GM12878 (cell line): ENCODE results near the gene CCM2. TPM values are rescaled to one million over a fixed set of nuclear protein-coding genes. Genes with fewer than 3 reads are reported as not detected.

Experiments used
- ATAC-seq: fragments of 200-7000 bp; cut with Tn5 transposase; 3 replicates; pipeline ENCODE4 v1.9.1; 2020; ENCODE audit warnings: mild to moderate bottlenecking, moderate library complexity
- BruUV-seq: library from RNA; stranded (reverse); fragments of 400-500 nt; replicated peaks from 2 replicates; lab custom pipeline; 2021; lab: Mats Ljungman, UMichigan
- CTCF ChIA-PET: fragments of 300-600 bp; sonication (Branson Sonifier 250); formaldehyde crosslinking; extraction: SDS; loops from one replicate; lab custom pipeline; 2021; ENCODE audit warnings: inconsistent platforms; lab: Yijun Ruan, JAX
- POLR2A ChIA-PET: fragments of 350-600 bp; formaldehyde crosslinking; extraction: SDS; loops from one replicate; lab custom pipeline; 2021; ENCODE audit warnings: inconsistent platforms; lab: Charles Lee
- RAD21 ChIA-PET: fragments of 300-600 bp; sonication (Branson Sonifier 250); formaldehyde crosslinking; loops from one replicate; lab custom pipeline; 2023; ENCODE audit warnings: antibody characterized with exemption; ENCODE audit not compliant: unreplicated experiment; lab: Charles Lee
- SMC1A ChIA-PET: fragments of 300-600 bp; sonication (Branson Sonifier 250); formaldehyde crosslinking; loops from one replicate; lab custom pipeline; 2023; ENCODE audit not compliant: unreplicated experiment, uncharacterized antibody; lab: Charles Lee
- DNase-seq: peaks from one replicate; pipeline ENCODE4 v3.0.0-alpha.2; 2011; ENCODE audit warnings: low read depth, low spot score
- FAIRE-seq: peaks from 3 replicates; lab custom pipeline; 2011; peaks lifted over from hg19 to GRCh38; lab: Jason Lieb, UNC
- H2AFZ ChIP-seq: 2 replicates; pipeline ENCODE4 v1.6.0; 2011; ENCODE audit warnings: low read depth, low read length, control low read depth; ENCODE audit not compliant: control insufficient read depth
- H3K27ac ChIP-seq: 2 replicates; pipeline ENCODE4 v1.5.1; 2011; ENCODE audit warnings: control low read depth; ENCODE audit not compliant: control insufficient read depth, insufficient read depth
- H3K27me3 ChIP-seq, 2 experiments: replicated peaks in 1 of 2; 2 replicates each; pipeline versions ENCODE4 v1.6.0 to v1.6.1; 2011; ENCODE audit warnings: low read length in 1 of 2; ENCODE audit not compliant: control insufficient read depth in 2 of 2, insufficient read depth in 2 of 2
- H3K36me3 ChIP-seq, 2 experiments: 2 replicates each; pipeline ENCODE4 v1.5.1; 2011; ENCODE audit warnings: low read length in 1 of 2; ENCODE audit not compliant: control insufficient read depth in 2 of 2, insufficient read depth in 2 of 2
- H3K4me1 ChIP-seq: 2 replicates; pipeline ENCODE4 v1.6.1; 2011; ENCODE audit warnings: mild to moderate bottlenecking, low read length, moderate library complexity, mixed read lengths; ENCODE audit not compliant: control insufficient read depth, insufficient read depth
- H3K4me2 ChIP-seq: 2 replicates; pipeline ENCODE4 v1.6.0; 2011; ENCODE audit warnings: control low read depth; ENCODE audit not compliant: control insufficient read depth, insufficient read depth
- H3K4me3 ChIP-seq: fragments of 200-600 bp; sonication (generic); 2 replicates; pipeline ENCODE4 v1.5.1; 2016
- H3K79me2 ChIP-seq: 2 replicates; pipeline ENCODE4 v1.6.0; 2011; ENCODE audit warnings: low read length; ENCODE audit not compliant: control insufficient read depth, insufficient read depth
- H3K9ac ChIP-seq: 2 replicates; pipeline ENCODE4 v1.8.0; 2011; ENCODE audit warnings: low read length, control low read depth, mixed read lengths; ENCODE audit not compliant: control insufficient read depth, insufficient read depth
- H3K9me3 ChIP-seq: replicated peaks from 3 replicates; pipeline ENCODE4 v1.5.1; 2011; ENCODE audit warnings: mild to moderate bottlenecking, low read length; ENCODE audit not compliant: control insufficient read depth, insufficient read depth
- H4K20me1 ChIP-seq: 2 replicates; pipeline ENCODE4 v1.6.0; 2011; ENCODE audit not compliant: control insufficient read depth, insufficient read depth
- BACH1 ChIP-seq: fragments of 450-650 bp; IDR thresholded peaks from 2 replicates; pipeline ENCODE4 v1.6.1; 2017; ENCODE audit warnings: mild to moderate bottlenecking, borderline replicate concordance
- BCL11A ChIP-seq: IDR thresholded peaks from 2 replicates; pipeline ENCODE4 v1.6.1; 2011; ENCODE audit warnings: low read depth, low read length
- MLLT1 ChIP-seq: fragments of 450-650 bp; IDR thresholded peaks from 2 replicates; pipeline ENCODE4 v1.6.1; 2016; ENCODE audit warnings: mild to moderate bottlenecking
- MTA2 ChIP-seq: fragments of 450-650 bp; IDR thresholded peaks from 2 replicates; pipeline ENCODE4 v1.6.1; 2016; ENCODE audit warnings: low read depth, mild to moderate bottlenecking, moderate library complexity
- PAX8 ChIP-seq: fragments of 450-650 bp; IDR thresholded peaks from 2 replicates; pipeline ENCODE4 v1.6.1; 2017; ENCODE audit warnings: mild to moderate bottlenecking, moderate library complexity
- PRDM15 ChIP-seq: fragments of 450-650 bp; formaldehyde crosslinking; IDR thresholded peaks from 2 replicates; pipeline ENCODE4 v1.4.0; 2020; ENCODE audit warnings: mild to moderate bottlenecking, moderate library complexity
- RB1 ChIP-seq: fragments of 450-650 bp; formaldehyde crosslinking; IDR thresholded peaks from 2 replicates; pipeline ENCODE4 v1.6.1; 2017; ENCODE audit warnings: mild to moderate bottlenecking, borderline replicate concordance
- WGBS: methylation state at CpG from one replicate; pipeline ENCODE4 v1.1.6; 2016; ENCODE audit warnings: low lambda C conversion rate; ENCODE audit not compliant: insufficient replicate concordance, insufficient coverage; ENCODE audit errors: missing lambda C conversion rate; 5-methylcytosine and 5-hydroxymethylcytosine counted together
- in situ Hi-C: fragments of 300-500 bp; cut with MboI; formaldehyde crosslinking; loops from 9 replicates; pipeline ENCODE4 v1.14.3; 2018; ENCODE audit warnings: mixed read lengths
- intact Hi-C: fragments of 100-400 bp; cut with micrococcal nuclease; formaldehyde crosslinking; loops from one replicate; pipeline ENCODE4 v1.14.2; 2022; ENCODE audit not compliant: unreplicated experiment
- polyA plus RNA-seq, 11 experiments: library from polyadenylated mRNA; depleted of rRNA in 4 of 11; unstranded in 6 of 11; stranded (reverse) in 5 of 11; fragments of >200 nt; fragmentation: Nextera tagmentation in 4 of 11; fragmentation: Illumina TruSeq in 1 of 11; extraction: Ambion mirVana in 4 of 11; extraction: Trizol in 1 of 11; gene quantifications; 1 replicate in 1 of 11; 2 replicates in 10 of 11; pipeline versions ENCODE4 v1.2.1 to v1.2.3, GENCODE V29; 2011 to 2016; ENCODE audit warnings: inconsistent platforms in 2 of 11, missing spikeins in 2 of 11, low read depth in 1 of 11
- total RNA-seq, 4 experiments: library from RNA; depleted of rRNA in 3 of 4; stranded (reverse); fragments of >200 nt in 3 of 4; fragmentation: Illumina TruSeq in 1 of 4; extraction: Trizol in 1 of 4; gene quantifications; 2 replicates each; pipeline versions ENCODE4 v1.2.1 to v1.2.3, GENCODE V29; 2013 to 2021
- TF ChIP-seq, protein P1 (sequence below), 3 experiments: IDR thresholded peaks in 2 of 3; conservative IDR thresholded peaks in 1 of 3; 2 replicates each; pipeline ENCODE4 v1.5.1; 2011; ENCODE audit warnings: low read depth in 3 of 3, low read length in 3 of 3, mild to moderate bottlenecking in 3 of 3, control low read depth in 2 of 3, moderate library complexity in 2 of 3, inconsistent platforms in 1 of 3, mixed read lengths in 1 of 3; ENCODE audit not compliant: control insufficient read depth in 2 of 3, insufficient read depth in 1 of 3; ENCODE audit errors: extremely low read depth in 1 of 3

Gene CCM2
- total and polyA plus RNA-seq, 10 of the 15 experiments (the other 5 are each of a cell fraction or from before 2014, with no cell fraction given) = 1.00 to 82.3 (median 48.7) TPM

DNA sequence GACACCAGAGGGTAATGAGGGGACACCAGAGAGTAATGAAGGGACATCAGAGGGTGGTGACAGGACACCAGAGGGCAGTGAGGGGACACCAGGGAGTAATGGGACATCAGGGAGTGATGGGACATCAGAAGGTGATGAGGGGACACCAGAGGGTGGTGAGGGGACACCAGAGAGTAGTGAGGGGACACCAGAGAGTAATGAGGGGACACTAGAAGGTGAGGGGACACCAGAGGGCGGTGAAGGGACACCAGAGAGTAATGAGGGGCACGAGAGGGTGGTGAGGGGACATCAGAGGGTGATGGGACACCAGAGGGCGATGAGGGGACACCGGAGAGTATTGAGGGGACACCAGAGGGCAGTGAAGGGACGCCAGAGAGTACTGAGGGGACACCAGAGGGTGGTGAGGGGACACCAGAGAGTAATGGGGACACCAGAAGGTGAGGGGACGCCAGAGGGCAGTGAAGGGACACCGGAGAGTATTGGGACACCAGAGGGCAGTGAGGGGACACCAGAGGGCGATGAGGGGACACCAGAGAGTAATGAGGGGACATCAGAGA, 78.2 kb downstream of the CCM2 start:
- no peaks in the 10 kb centered on the region for H4K20me1 ChIP-seq
- 70% methylated on average over 8 of the region's 8 CpGs for WGBS
- intact Hi-C loops (no loop called here), in situ Hi-C loops (no loop called here)
- no peak for ATAC-seq
- ChIA-PET RAD21 (no interaction called here), POLR2A (no interaction called here), CTCF (no interaction called here), SMC1A (no interaction called here)
- H3K4me3 ChIP-seq = no peak overlapping the region
- no peak overlapping the region for H2AFZ ChIP-seq
- H3K4me2 ChIP-seq = no peak overlapping the region
- H3K27me3 ChIP-seq = no peaks in the 10 kb centered on the region
- DNase-seq = no peak
- no peaks in the 10 kb centered on the region for H3K9me3 ChIP-seq
- no peak for FAIRE-seq
- H3K9ac ChIP-seq = no peak overlapping the region
- peaks cover 11 to 29% of the 10 kb centered on the region in 2 experiments for H3K36me3 ChIP-seq
- no peak overlapping the region for H3K27ac ChIP-seq
- H3K79me2 ChIP-seq = no peaks in the 10 kb centered on the region
- H3K4me1 ChIP-seq = no peaks in the 10 kb centered on the region
- TF ChIP-seq, protein P1, sequence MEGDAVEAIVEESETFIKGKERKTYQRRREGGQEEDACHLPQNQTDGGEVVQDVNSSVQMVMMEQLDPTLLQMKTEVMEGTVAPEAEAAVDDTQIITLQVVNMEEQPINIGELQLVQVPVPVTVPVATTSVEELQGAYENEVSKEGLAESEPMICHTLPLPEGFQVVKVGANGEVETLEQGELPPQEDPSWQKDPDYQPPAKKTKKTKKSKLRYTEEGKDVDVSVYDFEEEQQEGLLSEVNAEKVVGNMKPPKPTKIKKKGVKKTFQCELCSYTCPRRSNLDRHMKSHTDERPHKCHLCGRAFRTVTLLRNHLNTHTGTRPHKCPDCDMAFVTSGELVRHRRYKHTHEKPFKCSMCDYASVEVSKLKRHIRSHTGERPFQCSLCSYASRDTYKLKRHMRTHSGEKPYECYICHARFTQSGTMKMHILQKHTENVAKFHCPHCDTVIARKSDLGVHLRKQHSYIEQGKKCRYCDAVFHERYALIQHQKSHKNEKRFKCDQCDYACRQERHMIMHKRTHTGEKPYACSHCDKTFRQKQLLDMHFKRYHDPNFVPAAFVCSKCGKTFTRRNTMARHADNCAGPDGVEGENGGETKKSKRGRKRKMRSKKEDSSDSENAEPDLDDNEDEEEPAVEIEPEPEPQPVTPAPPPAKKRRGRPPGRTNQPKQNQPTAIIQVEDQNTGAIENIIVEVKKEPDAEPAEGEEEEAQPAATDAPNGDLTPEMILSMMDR (IDR thresholded peaks at IDR 0.05 in 2 of 3, conservative IDR thresholded peaks at IDR 0.05 in 1 of 3; ENCODE audit: control insufficient read depth in 2 of 3, extremely low read depth in 1 of 3, insufficient read depth in 1 of 3, low read depth in 3 of 3, low read length in 3 of 3) = peak in 1 of 3 experiments; percentile 5; a peak in 1 of 6 replicates
- no peak for TF ChIP-seq MTA2
- no TSS peak for BruUV-seq

- Histone ChIP-seq H3K27me3 (no peaks in the 10 kb centered on the region), H3K4me1 (no peaks in the 10 kb centered on the region), H3K79me2 (no peaks in the 10 kb centered on the region), H3K9ac (no peak overlapping the region), H4K20me1 (no peaks in the 10 kb centered on the region), H3K27ac (no peak overlapping the region), H3K36me3 (peaks cover 4 to 11% of the 10 kb centered on the region in 2 experiments; a peak in 3 of 4 replicates), H3K4me2 (no peak overlapping the region), H2AFZ (no peak overlapping the region), H3K9me3 (no peaks in the 10 kb centered on the region), H3K4me3 (no peak overlapping the region)
- ChIA-PET CTCF (interaction anchor here (0.6 to 1.1 kb wide), 3 partner anchors 16 to 107 kb away, joined by 3 to 4 read pairs (median 4); no protein-coding TSS in a partner anchor), POLR2A (no interaction called here), RAD21 (interaction anchor here (0.7 to 1.6 kb wide), 2 partner anchors 106 to 107 kb away, joined by 3 to 6 read pairs; no protein-coding TSS in a partner anchor), SMC1A (interaction anchor here (0.8 kb wide), 1 partner anchor 34 kb away, joined by 3 read pairs; no protein-coding TSS in a partner anchor)
- FAIRE-seq (no peak), DNase-seq (no peak), ATAC-seq (no peak)
- WGBS = 61% methylated on average over 15 of the region's 17 CpGs
- in situ Hi-C loops = no loop called here
- intact Hi-C loops = no loop called here
- no TSS peak for BruUV-seq
- no peak for TF ChIP-seq BACH1
- no peak for TF ChIP-seq RB1
- TF ChIP-seq MLLT1 = no peak
- TF ChIP-seq PRDM15 (CRISPR knock-in tag) = no peak
- TF ChIP-seq BCL11A = no peak
- no peak for TF ChIP-seq PAX8
Observed at GRCh38 chr7:45080265-45080957, 80.4 kb downstream of the CCM2 start.
